IgD-negative memory B cell (primary cell): ENCODE measurements around the gene AOPEP. TPM values are rescaled to one million over a fixed set of nuclear protein-coding genes. Genes with fewer than 3 reads are reported as not detected.
A peak's percentile ranks its signal among the peaks of the same experiment; 100 is the strongest.

Source experiments
- H3K27ac Mint-ChIP-seq, 3 donors: one replicate each; pipeline ENCODE4 v1.8.0; 2020 to 2022; ENCODE audit warnings: mild to moderate bottlenecking in 3 of 3, mixed read lengths in 3 of 3, moderate library complexity in 1 of 3
- H3K27me3 Mint-ChIP-seq: one replicate; pipeline ENCODE4 v1.8.0; 2021; ENCODE audit warnings: mixed read lengths
- H3K36me3 Mint-ChIP-seq: one replicate; pipeline ENCODE4 v1.8.0; 2020; ENCODE audit warnings: mild to moderate bottlenecking, mixed read lengths
- H3K4me1 Mint-ChIP-seq, 3 donors: one replicate each; pipeline ENCODE4 v1.8.0; 2020 to 2022; ENCODE audit warnings: mixed read lengths in 3 of 3, mild to moderate bottlenecking in 1 of 3
- H3K4me3 Mint-ChIP-seq, 4 donors: one replicate each; pipeline ENCODE4 v1.8.0; 2020 to 2022; ENCODE audit warnings: mild to moderate bottlenecking in 4 of 4, mixed read lengths in 4 of 4, moderate library complexity in 3 of 4
- H3K9me3 Mint-ChIP-seq, 3 donors: one replicate each; pipeline ENCODE4 v1.8.0; 2020 to 2021; ENCODE audit warnings: mixed read lengths in 3 of 3, mild to moderate bottlenecking in 1 of 3
- polyA plus RNA-seq: library from polyadenylated mRNA; unstranded; fragments of 300-500 nt; fragmentation: Illumina TruSeq; gene quantifications from one replicate; pipeline ENCODE4 v1.2.3, GENCODE V29; 2021

The AOPEP gene
- polyA plus RNA-seq, 1 donor from 2014 or later = 4.5 TPM

- Mint-ChIP-seq H3K27ac (no peak overlapping the region), H3K27me3 (no peaks in the 10 kb centered on the region), H3K4me1 (peaks cover 0 to 4% (median 0%) of the 10 kb centered on the region in 3 donors), H3K9me3 (no peaks in the 10 kb centered on the region), H3K4me3 (no peak overlapping the region), H3K36me3 (no peaks in the 10 kb centered on the region)
These were observed 181.6 kb downstream of the AOPEP start for GRCh38 chr9:94908011-94908563.

- no peak overlapping the region for H3K4me3 Mint-ChIP-seq
- H3K9me3 Mint-ChIP-seq = no peaks in the 10 kb centered on the region
- H3K4me1 Mint-ChIP-seq = peaks cover 0 to 4% (median 0%) of the 10 kb centered on the region in 3 donors
- H3K36me3 Mint-ChIP-seq = no peaks in the 10 kb centered on the region
- H3K27me3 Mint-ChIP-seq = no peaks in the 10 kb centered on the region
- H3K27ac Mint-ChIP-seq = no peak overlapping the region
These were observed 182.2 kb downstream of the AOPEP start for GRCh38 chr9:94908583-94909249.

- Mint-ChIP-seq H3K4me1 (peaks cover 0 to 4% (median 0%) of the 10 kb centered on the region in 3 donors), H3K27ac (no peak overlapping the region), H3K27me3 (no peaks in the 10 kb centered on the region), H3K36me3 (no peaks in the 10 kb centered on the region), H3K9me3 (no peaks in the 10 kb centered on the region), H3K4me3 (no peak overlapping the region)
These were observed 182.9 kb downstream of the AOPEP start for GRCh38 chr9:94909250-94909894.

GRCh38 chr9:94909965-94910730, 183.6 kb downstream of the AOPEP start:
- Mint-ChIP-seq H3K36me3 (no peaks in the 10 kb centered on the region), H3K4me3 (no peak overlapping the region), H3K27me3 (no peaks in the 10 kb centered on the region), H3K4me1 (no peaks in the 10 kb centered on the region), H3K9me3 (no peaks in the 10 kb centered on the region), H3K27ac (no peak overlapping the region)

- no peaks in the 10 kb centered on the region for H3K27me3 Mint-ChIP-seq
- H3K4me3 Mint-ChIP-seq = no peak overlapping the region
- H3K4me1 Mint-ChIP-seq = no peaks in the 10 kb centered on the region
- H3K27ac Mint-ChIP-seq = no peak overlapping the region
- no peaks in the 10 kb centered on the region for H3K36me3 Mint-ChIP-seq
- no peaks in the 10 kb centered on the region for H3K9me3 Mint-ChIP-seq
These were observed 184.7 kb downstream of the AOPEP start for GRCh38 chr9:94911211-94911610.

GRCh38 chr9:94911986-94912635, 185.6 kb downstream of the AOPEP start:
- Mint-ChIP-seq H3K9me3 (no peaks in the 10 kb centered on the region), H3K4me3 (no peak overlapping the region), H3K36me3 (no peaks in the 10 kb centered on the region), H3K27ac (peak overlapping the region in 1 of 3 donors; percentile 69), H3K4me1 (no peaks in the 10 kb centered on the region), H3K27me3 (no peaks in the 10 kb centered on the region)

GRCh38 chr9:94912700-94913249, 186.3 kb downstream of the AOPEP start:
- H3K4me3 Mint-ChIP-seq = no peak overlapping the region
- H3K27me3 Mint-ChIP-seq = no peaks in the 10 kb centered on the region
- H3K36me3 Mint-ChIP-seq = peaks cover 1% of the 10 kb centered on the region
- H3K27ac Mint-ChIP-seq = no peak overlapping the region
- H3K9me3 Mint-ChIP-seq = no peaks in the 10 kb centered on the region
- H3K4me1 Mint-ChIP-seq = no peaks in the 10 kb centered on the region

- H3K4me3 Mint-ChIP-seq = no peak overlapping the region
- H3K9me3 Mint-ChIP-seq = no peaks in the 10 kb centered on the region
- peak overlapping the region in 1 of 3 donors; percentile 41 for H3K27ac Mint-ChIP-seq
- H3K4me1 Mint-ChIP-seq = no peaks in the 10 kb centered on the region
- H3K36me3 Mint-ChIP-seq = peaks cover 1% of the 10 kb centered on the region
- H3K27me3 Mint-ChIP-seq = no peaks in the 10 kb centered on the region
These were observed 187.1 kb downstream of the AOPEP start for GRCh38 chr9:94913550-94913949.

- Mint-ChIP-seq H3K4me3 (no peak overlapping the region), H3K36me3 (peaks cover 3% of the 10 kb centered on the region), H3K27me3 (no peaks in the 10 kb centered on the region), H3K27ac (no peak overlapping the region), H3K4me1 (no peaks in the 10 kb centered on the region), H3K9me3 (no peaks in the 10 kb centered on the region)
These were observed 189.3 kb downstream of the AOPEP start for GRCh38 chr9:94915476-94916450.

- H3K27me3 Mint-ChIP-seq = no peaks in the 10 kb centered on the region
- H3K9me3 Mint-ChIP-seq = no peaks in the 10 kb centered on the region
- peaks cover 3% of the 10 kb centered on the region for H3K36me3 Mint-ChIP-seq
- H3K27ac Mint-ChIP-seq = no peak overlapping the region
- no peaks in the 10 kb centered on the region for H3K4me1 Mint-ChIP-seq
- no peak overlapping the region for H3K4me3 Mint-ChIP-seq
These were observed 190.5 kb downstream of the AOPEP start for GRCh38 chr9:94916956-94917355.

- H3K4me1 Mint-ChIP-seq = peaks cover 0 to 5% (median 0%) of the 10 kb centered on the region in 3 donors
- no peak overlapping the region for H3K4me3 Mint-ChIP-seq
- H3K27ac Mint-ChIP-seq = peak overlapping the region in 1 of 3 donors; percentile 37
- H3K9me3 Mint-ChIP-seq = no peaks in the 10 kb centered on the region
- peaks cover 6% of the 10 kb centered on the region for H3K36me3 Mint-ChIP-seq
- no peaks in the 10 kb centered on the region for H3K27me3 Mint-ChIP-seq
These were observed 191.7 kb downstream of the AOPEP start for GRCh38 chr9:94918038-94918753.

GRCh38 chr9:94919376-94920098, 193.0 kb downstream of the AOPEP start:
- Mint-ChIP-seq H3K27me3 (no peaks in the 10 kb centered on the region), H3K4me1 (peaks cover 0 to 5% (median 0%) of the 10 kb centered on the region in 3 donors), H3K27ac (no peak overlapping the region)

More at GRCh38 chr9:94919376-94920098, 193.0 kb downstream of the AOPEP start:
- no peaks in the 10 kb centered on the region for H3K9me3 Mint-ChIP-seq
- H3K36me3 Mint-ChIP-seq = peaks cover 8% of the 10 kb centered on the region
- peak overlapping the region in 1 of 4 donors; percentile 21 for H3K4me3 Mint-ChIP-seq
